GM12878 (cell line): ENCODE results near the gene ANKRD33B. TPM values are rescaled to one million over a fixed set of nuclear protein-coding genes. Genes with fewer than 3 reads are reported as not detected.

ENCODE experiments used
- ATAC-seq: fragments of 200-7000 bp; cut with Tn5 transposase; 3 replicates; pipeline ENCODE4 v1.9.1; 2020; ENCODE audit warnings: mild to moderate bottlenecking, moderate library complexity
- BruUV-seq: library from RNA; stranded (reverse); fragments of 400-500 nt; replicated peaks from 2 replicates; lab custom pipeline; 2021; lab: Mats Ljungman, UMichigan
- CTCF ChIA-PET: fragments of 300-600 bp; sonication (Branson Sonifier 250); formaldehyde crosslinking; extraction: SDS; loops from one replicate; lab custom pipeline; 2021; ENCODE audit warnings: inconsistent platforms; lab: Yijun Ruan, JAX
- POLR2A ChIA-PET: fragments of 350-600 bp; formaldehyde crosslinking; extraction: SDS; loops from one replicate; lab custom pipeline; 2021; ENCODE audit warnings: inconsistent platforms; lab: Charles Lee
- RAD21 ChIA-PET: fragments of 300-600 bp; sonication (Branson Sonifier 250); formaldehyde crosslinking; loops from one replicate; lab custom pipeline; 2023; ENCODE audit warnings: antibody characterized with exemption; ENCODE audit not compliant: unreplicated experiment; lab: Charles Lee
- SMC1A ChIA-PET: fragments of 300-600 bp; sonication (Branson Sonifier 250); formaldehyde crosslinking; loops from one replicate; lab custom pipeline; 2023; ENCODE audit not compliant: unreplicated experiment, uncharacterized antibody; lab: Charles Lee
- DNase-seq: peaks from one replicate; pipeline ENCODE4 v3.0.0-alpha.2; 2011; ENCODE audit warnings: low read depth, low spot score
- FAIRE-seq: peaks from 3 replicates; lab custom pipeline; 2011; peaks lifted over from hg19 to GRCh38; lab: Jason Lieb, UNC
- H2AFZ ChIP-seq: 2 replicates; pipeline ENCODE4 v1.6.0; 2011; ENCODE audit warnings: low read depth, low read length, control low read depth; ENCODE audit not compliant: control insufficient read depth
- H3K27ac ChIP-seq: 2 replicates; pipeline ENCODE4 v1.5.1; 2011; ENCODE audit warnings: control low read depth; ENCODE audit not compliant: control insufficient read depth, insufficient read depth
- H3K27me3 ChIP-seq, 2 experiments: replicated peaks in 1 of 2; 2 replicates each; pipeline versions ENCODE4 v1.6.0 to v1.6.1; 2011; ENCODE audit warnings: low read length in 1 of 2; ENCODE audit not compliant: control insufficient read depth in 2 of 2, insufficient read depth in 2 of 2
- H3K36me3 ChIP-seq, 2 experiments: 2 replicates each; pipeline ENCODE4 v1.5.1; 2011; ENCODE audit warnings: low read length in 1 of 2; ENCODE audit not compliant: control insufficient read depth in 2 of 2, insufficient read depth in 2 of 2
- H3K4me1 ChIP-seq: 2 replicates; pipeline ENCODE4 v1.6.1; 2011; ENCODE audit warnings: mild to moderate bottlenecking, low read length, moderate library complexity, mixed read lengths; ENCODE audit not compliant: control insufficient read depth, insufficient read depth
- H3K4me2 ChIP-seq: 2 replicates; pipeline ENCODE4 v1.6.0; 2011; ENCODE audit warnings: control low read depth; ENCODE audit not compliant: control insufficient read depth, insufficient read depth
- H3K4me3 ChIP-seq: fragments of 200-600 bp; sonication (generic); 2 replicates; pipeline ENCODE4 v1.5.1; 2016
- H3K79me2 ChIP-seq: 2 replicates; pipeline ENCODE4 v1.6.0; 2011; ENCODE audit warnings: low read length; ENCODE audit not compliant: control insufficient read depth, insufficient read depth
- H3K9ac ChIP-seq: 2 replicates; pipeline ENCODE4 v1.8.0; 2011; ENCODE audit warnings: low read length, control low read depth, mixed read lengths; ENCODE audit not compliant: control insufficient read depth, insufficient read depth
- H3K9me3 ChIP-seq: replicated peaks from 3 replicates; pipeline ENCODE4 v1.5.1; 2011; ENCODE audit warnings: mild to moderate bottlenecking, low read length; ENCODE audit not compliant: control insufficient read depth, insufficient read depth
- H4K20me1 ChIP-seq: 2 replicates; pipeline ENCODE4 v1.6.0; 2011; ENCODE audit not compliant: control insufficient read depth, insufficient read depth
- E2F8 ChIP-seq: fragments of 450-650 bp; IDR thresholded peaks from 2 replicates; pipeline ENCODE4 v1.6.1; 2018; ENCODE audit warnings: mild to moderate bottlenecking, low read depth, moderate library complexity; ENCODE audit not compliant: partially characterized antibody
- EZH2 ChIP-seq: IDR thresholded peaks from 2 replicates; pipeline ENCODE4 v1.6.1; 2012; ENCODE audit warnings: low read depth, mild to moderate bottlenecking, control low read depth, inconsistent platforms, low read length, borderline replicate concordance; ENCODE audit not compliant: control insufficient read depth
- HDAC6 ChIP-seq: fragments of 200-600 bp; sonication (generic); IDR thresholded peaks from one replicate; pipeline ENCODE4 v1.8.0; 2017; ENCODE audit warnings: antibody characterized with exemption; ENCODE audit not compliant: unreplicated experiment
- MTA3 ChIP-seq: IDR thresholded peaks from 2 replicates; pipeline ENCODE4 v1.6.1; 2012; ENCODE audit warnings: low read length, inconsistent platforms, borderline replicate concordance
- SMAD5 ChIP-seq: IDR thresholded peaks from 2 replicates; pipeline ENCODE4 v1.6.1; 2016; ENCODE audit warnings: antibody characterized with exemption, low read depth
- SREBF2 ChIP-seq: IDR thresholded peaks from 2 replicates; pipeline ENCODE4 v1.6.1; 2012; ENCODE audit warnings: mild to moderate bottlenecking, low read length
- ZBTB40 ChIP-seq: fragments of 450-650 bp; IDR thresholded peaks from 2 replicates; pipeline ENCODE4 v1.6.1; 2016; ENCODE audit warnings: mild to moderate bottlenecking, moderate library complexity, borderline replicate concordance
- ZNF207 ChIP-seq: fragments of 450-650 bp; IDR thresholded peaks from 2 replicates; pipeline ENCODE4 v1.6.1; 2014; ENCODE audit warnings: antibody characterized with exemption, mild to moderate bottlenecking, borderline replicate concordance
- WGBS: methylation state at CpG from one replicate; pipeline ENCODE4 v1.1.6; 2016; ENCODE audit warnings: low lambda C conversion rate; ENCODE audit not compliant: insufficient replicate concordance, insufficient coverage; ENCODE audit errors: missing lambda C conversion rate; 5-methylcytosine and 5-hydroxymethylcytosine counted together
- in situ Hi-C: fragments of 300-500 bp; cut with MboI; formaldehyde crosslinking; loops from 9 replicates; pipeline ENCODE4 v1.14.3; 2018; ENCODE audit warnings: mixed read lengths
- intact Hi-C: fragments of 100-400 bp; cut with micrococcal nuclease; formaldehyde crosslinking; loops from one replicate; pipeline ENCODE4 v1.14.2; 2022; ENCODE audit not compliant: unreplicated experiment
- polyA plus RNA-seq, 11 experiments: library from polyadenylated mRNA; depleted of rRNA in 4 of 11; unstranded in 6 of 11; stranded (reverse) in 5 of 11; fragments of >200 nt; fragmentation: Nextera tagmentation in 4 of 11; fragmentation: Illumina TruSeq in 1 of 11; extraction: Ambion mirVana in 4 of 11; extraction: Trizol in 1 of 11; gene quantifications; 1 replicate in 1 of 11; 2 replicates in 10 of 11; pipeline versions ENCODE4 v1.2.1 to v1.2.3, GENCODE V29; 2011 to 2016; ENCODE audit warnings: inconsistent platforms in 2 of 11, missing spikeins in 2 of 11, low read depth in 1 of 11
- total RNA-seq, 4 experiments: library from RNA; depleted of rRNA in 3 of 4; stranded (reverse); fragments of >200 nt in 3 of 4; fragmentation: Illumina TruSeq in 1 of 4; extraction: Trizol in 1 of 4; gene quantifications; 2 replicates each; pipeline versions ENCODE4 v1.2.1 to v1.2.3, GENCODE V29; 2013 to 2021

Gene ANKRD33B
- total and polyA plus RNA-seq, 10 of the 15 experiments (the other 5 are each of a cell fraction or from before 2014, with no cell fraction given): 4.9 to 61.6 (median 15.6) TPM

- no peak overlapping the region for H3K4me2 ChIP-seq
- BruUV-seq: no TSS peak
- no peaks in the 10 kb centered on the region for H3K79me2 ChIP-seq
- POLR2A ChIA-PET: no interaction called here
- H2AFZ ChIP-seq: no peak overlapping the region
- no peaks in the 10 kb centered on the region for H3K4me1 ChIP-seq
- H3K36me3 ChIP-seq: peaks cover 27 to 31% of the 10 kb centered on the region in 2 experiments; a peak in 3 of 4 replicates
- TF ChIP-seq SREBF2: no peak
- no peak for TF ChIP-seq ZBTB40
- TF ChIP-seq EZH2: no peak
- TF ChIP-seq SMAD5: no peak
- no peak for TF ChIP-seq HDAC6
- TF ChIP-seq MTA3: no peak
- TF ChIP-seq E2F8: no peak
- TF ChIP-seq ZNF207: no peak
- H3K27ac ChIP-seq: no peak overlapping the region
- H3K27me3 ChIP-seq: no peaks in the 10 kb centered on the region
- RAD21 ChIA-PET: no interaction called here
- no peaks in the 10 kb centered on the region for H4K20me1 ChIP-seq
- ATAC-seq: no peak
- SMC1A ChIA-PET: interaction anchor here (0.9 to 1.7 kb wide), 3 partner anchors 34 to 51 kb away, joined by 4 to 6 read pairs (median 5); no protein-coding TSS in a partner anchor
- WGBS: 90% methylated on average over 2 of the region's 2 CpGs
- CTCF ChIA-PET: no interaction called here
- H3K9me3 ChIP-seq: no peaks in the 10 kb centered on the region; the same call in 2 of the 3 replicates
- FAIRE-seq: no peak
- no peak overlapping the region for H3K9ac ChIP-seq
- no peak for DNase-seq
- intact Hi-C loops (no loop called here), in situ Hi-C loops (no loop called here)
- no peak overlapping the region for H3K4me3 ChIP-seq
These were observed 114.4 kb downstream of the ANKRD33B start for GRCh38 chr5:10678244-10678643.
